IMR-90 (cell line): ENCODE results near the gene DCD.

Experiments
- BHLHE40 ChIP-seq: fragments of 150-350 bp; IDR thresholded peaks from 2 replicates; pipeline ENCODE4 v1.6.1; 2016; ENCODE audit warnings: mild to moderate bottlenecking, low read depth, low read length
- CHD1 ChIP-seq: IDR thresholded peaks from 2 replicates; pipeline ENCODE4 v1.6.1; 2012; ENCODE audit warnings: low read depth, low read length, improper control_type of control experiment
- ELK1 ChIP-seq: fragments of 150-350 bp; IDR thresholded peaks from 2 replicates; pipeline ENCODE4 v1.6.1; 2016; ENCODE audit warnings: low read depth, mild to moderate bottlenecking, low read length, moderate library complexity, borderline replicate concordance
- MAFK ChIP-seq: IDR thresholded peaks from 2 replicates; pipeline ENCODE4 v1.6.1; 2012; ENCODE audit warnings: low read depth, low read length, improper control_type of control experiment
- MAZ ChIP-seq: IDR thresholded peaks from 2 replicates; pipeline ENCODE4 v1.6.1; 2012; ENCODE audit warnings: low read depth, mild to moderate bottlenecking, low read length, improper control_type of control experiment, moderate library complexity, borderline replicate concordance
- MXI1 ChIP-seq: IDR thresholded peaks from 2 replicates; pipeline ENCODE4 v1.6.1; 2012; ENCODE audit warnings: low read depth, mild to moderate bottlenecking, low read length, moderate library complexity, borderline replicate concordance
- POLR2A ChIP-seq: IDR thresholded peaks from 2 replicates; pipeline ENCODE4 v1.6.1; 2012; ENCODE audit warnings: mild to moderate bottlenecking, low read depth, low read length
- RCOR1 ChIP-seq: IDR thresholded peaks from 2 replicates; pipeline ENCODE4 v1.6.1; 2012; ENCODE audit warnings: mild to moderate bottlenecking, low read length, improper control_type of control experiment; ENCODE audit not compliant: insufficient replicate concordance
- TF ChIP-seq, protein P1 (sequence below): conservative IDR thresholded peaks from 2 replicates; pipeline ENCODE4 v1.5.1; 2012; ENCODE audit warnings: mild to moderate bottlenecking, low read depth, low read length, improper control_type of control experiment

DNA sequence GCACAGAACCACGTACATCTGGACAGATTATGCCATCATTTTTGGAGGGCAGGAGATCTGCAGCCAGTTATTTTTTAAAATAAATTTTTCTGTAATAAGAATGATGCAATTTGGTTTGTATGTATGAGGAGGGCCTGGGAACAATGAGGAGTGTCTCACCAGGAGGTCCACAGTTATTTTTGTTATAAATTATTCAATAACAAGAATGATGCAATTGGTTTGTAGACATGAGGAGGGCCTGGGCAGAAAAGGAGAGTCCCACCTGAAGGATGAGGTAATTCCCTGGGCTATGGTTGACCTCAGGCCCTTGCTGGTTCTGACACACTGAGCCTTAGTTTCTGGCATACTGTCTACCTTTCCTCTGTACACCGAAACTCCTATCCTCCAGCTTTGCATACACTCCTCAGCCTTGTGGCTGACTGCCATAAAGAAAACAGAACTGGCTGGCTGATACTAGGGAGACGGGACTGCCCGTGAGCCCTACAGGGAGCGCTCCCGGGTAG, 9.0 kb upstream of the DCD start:
- TF ChIP-seq, protein P1, sequence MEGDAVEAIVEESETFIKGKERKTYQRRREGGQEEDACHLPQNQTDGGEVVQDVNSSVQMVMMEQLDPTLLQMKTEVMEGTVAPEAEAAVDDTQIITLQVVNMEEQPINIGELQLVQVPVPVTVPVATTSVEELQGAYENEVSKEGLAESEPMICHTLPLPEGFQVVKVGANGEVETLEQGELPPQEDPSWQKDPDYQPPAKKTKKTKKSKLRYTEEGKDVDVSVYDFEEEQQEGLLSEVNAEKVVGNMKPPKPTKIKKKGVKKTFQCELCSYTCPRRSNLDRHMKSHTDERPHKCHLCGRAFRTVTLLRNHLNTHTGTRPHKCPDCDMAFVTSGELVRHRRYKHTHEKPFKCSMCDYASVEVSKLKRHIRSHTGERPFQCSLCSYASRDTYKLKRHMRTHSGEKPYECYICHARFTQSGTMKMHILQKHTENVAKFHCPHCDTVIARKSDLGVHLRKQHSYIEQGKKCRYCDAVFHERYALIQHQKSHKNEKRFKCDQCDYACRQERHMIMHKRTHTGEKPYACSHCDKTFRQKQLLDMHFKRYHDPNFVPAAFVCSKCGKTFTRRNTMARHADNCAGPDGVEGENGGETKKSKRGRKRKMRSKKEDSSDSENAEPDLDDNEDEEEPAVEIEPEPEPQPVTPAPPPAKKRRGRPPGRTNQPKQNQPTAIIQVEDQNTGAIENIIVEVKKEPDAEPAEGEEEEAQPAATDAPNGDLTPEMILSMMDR = no peak
- TF ChIP-seq POLR2A (no peak), MAFK (no peak), ELK1 (no peak), CHD1 (no peak), MAZ (no peak), MXI1 (no peak), BHLHE40 (no peak), RCOR1 (no peak)
